Hair follicle dermal papilla cell (primary cell): ENCODE measurements around the gene SP2. TPM values are rescaled to one million over a fixed set of nuclear protein-coding genes. Genes with fewer than 3 reads are reported as not detected.

Experiments
- total RNA-seq: library from RNA; depleted of rRNA; stranded (reverse); fragments of >200 nt; gene quantifications from 2 replicates; pipeline ENCODE4 v1.2.3, GENCODE V29; 2012

SP2 gene
- 2.8 and 3.3 TPM in 2 replicates for total RNA-seq

GRCh38 chr17:47895856-47896671, at the start of gene SP2:
Gene SP2 (plus strand): TSS chr17:47896236. CDS start chr17:47896287, 51 bp downstream.

GRCh38 chr17:47850692-47851573, 45.1 kb upstream of the SP2 start, which contains the start of gene SP6:
Gene SP6 (minus strand): TSS chr17:47851163. CDS start chr17:47848429, 2,734 bp downstream.

GRCh38 chr17:47941246-47942095, 45.4 kb downstream of the SP2 start, which contains the start of gene PNPO:
Gene PNPO (plus strand): TSS chr17:47941571. CDS start chr17:47941676, 105 bp downstream.

GRCh38 chr17:47957591-47958490, 61.8 kb downstream of the SP2 start, which contains the start of gene PRR15L:
Gene PRR15L (minus strand): TSS chr17:47957883. CDS start chr17:47953234, 4,649 bp downstream.

GRCh38 chr17:47970725-47971499, 74.9 kb downstream of the SP2 start, which contains the start of gene CDK5RAP3:
Gene CDK5RAP3 (plus strand): TSS chr17:47971113. CDS start chr17:47971147, 34 bp downstream.

Other genes starting within 250 kb of the SP2 start
- 410 and 448 TPM in 2 replicates for gene KPNB1, start 246.3 kb upstream of the SP2 start, total RNA-seq
- 13.8 and 19.1 TPM in 2 replicates for gene TBKBP1, start 202.1 kb upstream of the SP2 start, total RNA-seq
- gene TBX21, start 163.0 kb upstream of the SP2 start, total RNA-seq = not detected in 2 replicates
- 6.8 and 10.4 TPM in 2 replicates for gene OSBPL7, start 74.4 kb upstream of the SP2 start, total RNA-seq
- 26.1 and 33.0 TPM in 2 replicates for gene MRPL10, start 64.7 kb upstream of the SP2 start, total RNA-seq
- gene LRRC46, start 64.6 kb upstream of the SP2 start, total RNA-seq = under 0.01 TPM in 1 of 2 replicates, not detected in the other
- 28.1 and 50.5 TPM in 2 replicates for gene SCRN2, start 55.0 kb upstream of the SP2 start, total RNA-seq
- 0.12 and 0.16 TPM in 2 replicates for gene SP6, start 45.1 kb upstream of the SP2 start, total RNA-seq
- gene PNPO, start 45.3 kb downstream of the SP2 start, total RNA-seq = 40.6 and 49.8 TPM in 2 replicates
- gene PRR15L, start 61.6 kb downstream of the SP2 start, total RNA-seq = not detected in 2 replicates
- gene CDK5RAP3, start 74.9 kb downstream of the SP2 start, total RNA-seq = 64.2 and 67.0 TPM in 2 replicates
- 64.1 and 95.6 TPM in 2 replicates for gene COPZ2, start 141.6 kb downstream of the SP2 start, total RNA-seq
- 143 and 150 TPM in 2 replicates for gene NFE2L1, start 152.1 kb downstream of the SP2 start, total RNA-seq
- 23.4 and 27.7 TPM in 2 replicates for gene CBX1, start 205.2 kb downstream of the SP2 start, total RNA-seq
- 13.0 and 16.2 TPM in 2 replicates for gene SNX11, start 211.5 kb downstream of the SP2 start, total RNA-seq